Measurements from ENCODE around the gene EVI5.
"Not testable (repeated sequence)": the region's sequence is repeated elsewhere in the genome, so short reads cannot be mapped to it uniquely, and the experiment has no call there.

GRCh38 chr1:92783550-92783949, 1.4 kb downstream of the EVI5 start:
- not testable (repeated sequence) for TF ChIP-seq CTCF (IDR thresholded peaks at IDR 0.05; ENCODE audit: borderline replicate concordance, extremely low read depth, low read length, poor library complexity, severe bottlenecking); EZH2 (IDR thresholded peaks at IDR 0.05; ENCODE audit: borderline replicate concordance, low read depth, low read length, severe bottlenecking)

Data from DND-41 (cell line).